Endodermal cell (in vitro differentiated cells): Measurements from ENCODE around the gene CAMSAP1. TPM values are rescaled to one million over a fixed set of nuclear protein-coding genes. Genes with fewer than 3 reads are reported as not detected.
A peak's percentile ranks its signal among the peaks of the same experiment; 100 is the strongest.

ENCODE experiments used
- DNase-seq: peaks from one replicate; pipeline ENCODE4 v3.0.0-alpha.2; 2017
- H3K27ac ChIP-seq: 2 replicates; pipeline ENCODE4 v1.5.1; 2013; ENCODE audit warnings: mild to moderate bottlenecking, low read depth, low read length, moderate library complexity
- H3K27me3 ChIP-seq: 2 replicates; pipeline ENCODE4 v1.6.1; 2013; ENCODE audit warnings: mild to moderate bottlenecking, low read length, moderate library complexity; ENCODE audit not compliant: insufficient read depth, control insufficient read depth, poor library complexity, severe bottlenecking
- H3K36me3 ChIP-seq: 2 replicates; pipeline ENCODE4 v1.7.0; 2013; ENCODE audit warnings: mild to moderate bottlenecking, low read length, moderate library complexity; ENCODE audit not compliant: control insufficient read depth, insufficient read depth
- H3K4me1 ChIP-seq: one replicate; pipeline ENCODE4 v1.7.0; 2013; ENCODE audit warnings: low read length; ENCODE audit not compliant: control insufficient read depth, insufficient read depth
- H3K4me3 ChIP-seq: 2 replicates; pipeline ENCODE4 v1.5.1; 2013; ENCODE audit warnings: mild to moderate bottlenecking, low read length, moderate library complexity
- H3K9ac ChIP-seq: 2 replicates; pipeline ENCODE4 v1.6.1; 2013; ENCODE audit warnings: mild to moderate bottlenecking, low read length, moderate library complexity; ENCODE audit not compliant: poor library complexity, severe bottlenecking; ENCODE audit errors: extremely low read depth
- H3K9me3 ChIP-seq: 2 replicates; pipeline ENCODE4 v1.6.1; 2013; ENCODE audit warnings: mild to moderate bottlenecking, low read length, moderate library complexity; ENCODE audit not compliant: control insufficient read depth
- H3K27ac Mint-ChIP-seq: 2 replicates; pipeline ENCODE4 v1.8.0; 2020; ENCODE audit warnings: mixed read lengths
- H3K27me3 Mint-ChIP-seq: 2 replicates; pipeline ENCODE4 v1.8.0; 2021; ENCODE audit warnings: mild to moderate bottlenecking, mixed read lengths; ENCODE audit not compliant: insufficient read depth
- H3K36me3 Mint-ChIP-seq: 2 replicates; pipeline ENCODE4 v1.8.0; 2020; ENCODE audit warnings: low read depth, mixed read lengths
- H3K4me1 Mint-ChIP-seq: 2 replicates; pipeline ENCODE4 v1.8.0; 2020; ENCODE audit warnings: mixed read lengths
- H3K4me3 Mint-ChIP-seq: 2 replicates; pipeline ENCODE4 v1.8.0; 2020; ENCODE audit warnings: mild to moderate bottlenecking, moderate library complexity, mixed read lengths
- H3K9me3 Mint-ChIP-seq: 2 replicates; pipeline ENCODE4 v1.8.0; 2020; ENCODE audit warnings: mild to moderate bottlenecking, mixed read lengths
- WGBS, 2 experiments: methylation state at CpG; one replicate each; pipeline versions ENCODE4 v1.1.5 to v1.1.7; 2013; ENCODE audit warnings: missing lambda C conversion rate in 2 of 2, mixed read lengths in 1 of 2; ENCODE audit not compliant: insufficient coverage in 1 of 2, insufficient read length in 1 of 2; 5-methylcytosine and 5-hydroxymethylcytosine counted together
- total RNA-seq, 2 donors: library from RNA; stranded (reverse); fragmentation: NEBNext Ultra II Directional in 1 of 2; extraction: Animal tissue kit (Norgen Biotek cat#: 25700) in 1 of 2; gene quantifications; 2 replicates in 1 of 2; 3 replicates in 1 of 2; pipeline ENCODE4 v1.2.1, GENCODE V29; 2021
- TF ChIP-seq, protein P1 (sequence below): fragments of 200-600 bp; sonication (generic); conservative IDR thresholded peaks from 2 replicates; pipeline ENCODE4 v1.5.0; 2021; ENCODE audit warnings: antibody characterized with exemption, mild to moderate bottlenecking

CAMSAP1 gene
- total RNA-seq, 2 donors from 2014 or later = 40.1 to 43.1 TPM

DNA sequence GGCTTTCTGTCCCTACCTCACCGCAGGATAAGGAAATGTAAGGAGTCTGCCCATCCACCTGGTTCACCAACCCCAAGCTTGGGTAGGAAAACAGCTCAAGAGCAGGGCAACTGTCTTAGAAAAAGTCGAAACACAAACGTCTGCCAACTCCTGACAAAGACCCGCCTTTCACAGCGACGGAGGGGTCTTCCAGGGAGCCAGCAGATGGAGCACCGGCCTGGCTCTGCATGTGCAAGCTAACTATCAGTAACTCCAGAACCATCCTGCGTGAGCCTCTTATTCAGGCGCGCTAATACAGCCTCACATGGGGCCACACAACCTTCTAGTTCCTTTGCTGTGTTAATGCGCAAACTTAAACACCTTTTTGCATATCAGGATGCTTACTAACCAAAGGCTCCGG, 26.9 kb downstream of the CAMSAP1 start:
- Mint-ChIP-seq H3K36me3 (peaks cover 20% of the 10 kb centered on the region), H3K9me3 (no peaks in the 10 kb centered on the region), H3K27me3 (no peaks in the 10 kb centered on the region), H3K4me3 (no peak overlapping the region), H3K4me1 (peaks cover 48% of the 10 kb centered on the region), H3K27ac (peak overlapping the region; percentile 49)
- H3K27me3 ChIP-seq = no peaks in the 10 kb centered on the region
- no peak overlapping the region for H3K4me3 ChIP-seq
- TF ChIP-seq, protein P1, sequence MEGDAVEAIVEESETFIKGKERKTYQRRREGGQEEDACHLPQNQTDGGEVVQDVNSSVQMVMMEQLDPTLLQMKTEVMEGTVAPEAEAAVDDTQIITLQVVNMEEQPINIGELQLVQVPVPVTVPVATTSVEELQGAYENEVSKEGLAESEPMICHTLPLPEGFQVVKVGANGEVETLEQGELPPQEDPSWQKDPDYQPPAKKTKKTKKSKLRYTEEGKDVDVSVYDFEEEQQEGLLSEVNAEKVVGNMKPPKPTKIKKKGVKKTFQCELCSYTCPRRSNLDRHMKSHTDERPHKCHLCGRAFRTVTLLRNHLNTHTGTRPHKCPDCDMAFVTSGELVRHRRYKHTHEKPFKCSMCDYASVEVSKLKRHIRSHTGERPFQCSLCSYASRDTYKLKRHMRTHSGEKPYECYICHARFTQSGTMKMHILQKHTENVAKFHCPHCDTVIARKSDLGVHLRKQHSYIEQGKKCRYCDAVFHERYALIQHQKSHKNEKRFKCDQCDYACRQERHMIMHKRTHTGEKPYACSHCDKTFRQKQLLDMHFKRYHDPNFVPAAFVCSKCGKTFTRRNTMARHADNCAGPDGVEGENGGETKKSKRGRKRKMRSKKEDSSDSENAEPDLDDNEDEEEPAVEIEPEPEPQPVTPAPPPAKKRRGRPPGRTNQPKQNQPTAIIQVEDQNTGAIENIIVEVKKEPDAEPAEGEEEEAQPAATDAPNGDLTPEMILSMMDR = peak; percentile 37
- no peak for DNase-seq
- H3K4me1 ChIP-seq = peaks cover 10% of the 10 kb centered on the region
- H3K9ac ChIP-seq = no peak overlapping the region
- H3K36me3 ChIP-seq = peaks cover 30% of the 10 kb centered on the region
- 85 to 88% methylated on average over 10 to 12 of the region's 12 CpGs for WGBS, 2 experiments
- no peak overlapping the region for H3K27ac ChIP-seq
- H3K9me3 ChIP-seq = no peaks in the 10 kb centered on the region

DNA sequence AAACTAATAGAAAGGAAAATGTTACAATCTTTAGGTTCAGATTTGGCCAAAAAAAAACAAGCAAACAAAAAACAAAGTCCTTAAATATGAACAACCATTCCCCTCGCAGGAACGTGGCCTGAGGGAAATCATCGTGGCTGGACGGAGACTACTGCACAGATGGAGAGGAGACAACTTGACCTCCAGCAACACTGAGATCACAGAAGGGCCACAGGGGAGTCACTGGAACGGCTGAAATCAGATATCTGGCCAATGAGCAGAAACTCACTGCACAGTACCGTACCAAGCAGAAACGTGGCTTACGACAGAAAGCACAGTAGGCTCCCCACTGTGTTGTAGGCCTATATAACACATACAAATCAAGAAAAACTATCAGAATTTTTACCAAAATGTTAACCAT, 27.7 kb downstream of the CAMSAP1 start:
- Mint-ChIP-seq H3K27ac (no peak overlapping the region), H3K4me3 (no peak overlapping the region), H3K27me3 (no peaks in the 10 kb centered on the region), H3K36me3 (peaks cover 20% of the 10 kb centered on the region), H3K9me3 (no peaks in the 10 kb centered on the region), H3K4me1 (peaks cover 40% of the 10 kb centered on the region)
- Histone ChIP-seq H3K4me3 (no peak overlapping the region), H3K27me3 (no peaks in the 10 kb centered on the region), H3K4me1 (peaks cover 10% of the 10 kb centered on the region), H3K9ac (no peak overlapping the region), H3K9me3 (no peaks in the 10 kb centered on the region), H3K36me3 (peaks cover 30% of the 10 kb centered on the region), H3K27ac (no peak overlapping the region)
- TF ChIP-seq, protein P1 = no peak
- DNase-seq = no peak
- 93 to 100% methylated on average over 5 to 8 of the region's 8 CpGs for WGBS, 2 experiments

DNA sequence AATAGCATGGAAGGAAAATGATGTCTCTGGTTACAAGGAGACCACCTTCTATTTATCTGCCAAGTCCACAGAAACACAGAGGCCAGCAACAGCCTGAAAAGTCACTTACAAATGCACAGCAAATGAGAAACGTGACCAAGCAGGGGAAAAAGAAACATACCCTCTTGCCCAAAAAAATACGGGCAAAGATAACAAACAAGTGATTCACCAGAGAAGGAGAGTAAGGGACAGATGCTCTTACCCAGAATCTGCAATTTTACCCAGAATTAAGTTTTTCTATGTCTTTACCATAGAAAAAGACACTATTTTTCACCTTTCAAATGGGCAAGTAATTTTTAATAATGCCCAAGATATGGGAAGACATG, 28.1 kb downstream of the CAMSAP1 start:
- peaks cover 30% of the 10 kb centered on the region for H3K36me3 ChIP-seq
- H3K27ac ChIP-seq = no peak overlapping the region
- H3K9ac ChIP-seq = no peak overlapping the region
- no peak overlapping the region for H3K4me3 Mint-ChIP-seq
- no peaks in the 10 kb centered on the region for H3K27me3 Mint-ChIP-seq
- no peak for DNase-seq
- 93 to 100% methylated on average over 1 to 2 of the region's 2 CpGs for WGBS, 2 experiments
- H3K27ac Mint-ChIP-seq = no peak overlapping the region
- no peak overlapping the region for H3K4me3 ChIP-seq
- peaks cover 20% of the 10 kb centered on the region for H3K36me3 Mint-ChIP-seq
- H3K9me3 Mint-ChIP-seq = no peaks in the 10 kb centered on the region
- no peaks in the 10 kb centered on the region for H3K9me3 ChIP-seq
- TF ChIP-seq, protein P1 = no peak
- peaks cover 10% of the 10 kb centered on the region for H3K4me1 ChIP-seq
- peaks cover 38% of the 10 kb centered on the region for H3K4me1 Mint-ChIP-seq
- H3K27me3 ChIP-seq = no peaks in the 10 kb centered on the region
